DOHH2 (cell line): ENCODE measurements around the gene C1orf174.

Experiments
- CTCF ChIP-seq: fragments of 200-600 bp; sonication (generic); IDR thresholded peaks from one replicate; pipeline ENCODE4 v1.5.1; 2014; ENCODE audit warnings: antibody characterized with exemption, mild to moderate bottlenecking, low read depth, low read length; ENCODE audit not compliant: poor library complexity, severe bottlenecking
- EZH2phosphoT487 ChIP-seq: fragments of 200-600 bp; sonication (generic); IDR thresholded peaks from 2 replicates; pipeline ENCODE4 v1.6.1; 2017; ENCODE audit warnings: borderline replicate concordance, mild to moderate bottlenecking, antibody characterized with exemption, low read length, moderate library complexity, mixed read lengths

- TF ChIP-seq CTCF (no peak), EZH2phosphoT487 (no peak)
Observed at GRCh38 chr1:3846541-3846940, 53.5 kb downstream of the C1orf174 start.
